NCI-H2227 treated with DMSO at 0.1 percent for 48 hours (cell line): ENCODE results near the gene EIF3L.
A peak's percentile ranks its signal among the peaks of the same experiment; 100 is the strongest.
"Not testable (repeated sequence)": the region's sequence is repeated elsewhere in the genome, so short reads cannot be mapped to it uniquely, and the experiment has no call there.

Experiments used
- DNase-seq: peaks from one replicate; lab custom pipeline; 2025; lab: John Stamatoyannopoulos, UW

Gene EIF3L

DNA sequence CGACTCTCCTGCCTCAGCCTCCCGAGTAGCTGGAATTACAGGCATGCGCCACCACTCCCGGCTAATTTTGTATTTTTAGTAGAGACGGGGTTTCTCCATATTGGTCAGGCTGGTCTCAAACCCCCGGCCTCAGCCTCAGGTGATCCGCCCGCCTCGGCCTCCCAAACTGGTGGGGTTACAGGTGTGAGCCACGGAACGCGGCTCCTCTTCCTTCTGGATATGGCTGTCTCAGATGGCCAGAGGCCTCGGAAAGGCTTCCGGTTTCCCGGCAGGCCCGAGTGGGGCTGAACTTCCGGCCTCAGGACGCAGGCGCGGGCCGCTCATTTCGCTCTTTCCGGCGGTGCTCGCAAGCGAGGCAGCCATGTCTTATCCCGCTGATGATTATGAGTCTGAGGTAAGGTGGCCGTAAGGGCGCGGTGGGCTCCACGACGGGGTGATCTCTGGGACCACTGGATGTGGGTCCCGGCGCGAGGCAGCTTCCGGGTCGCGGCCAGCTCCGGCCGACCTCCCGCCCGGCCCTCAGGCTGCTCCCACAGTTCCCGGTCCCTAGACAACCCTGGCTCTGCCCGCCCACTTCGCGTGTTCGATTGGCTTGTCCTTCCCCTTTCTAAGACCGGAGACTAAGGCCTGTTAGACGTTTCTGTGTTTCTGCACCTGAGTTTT lies at the start of gene EIF3L:
Gene EIF3L, plus strand, starts transcription at position 331 of the 663 bp plus-strand sequence. Its CDS starts 31 bp downstream, at position 362.
- DNase-seq: peak; percentile 68

DNA sequence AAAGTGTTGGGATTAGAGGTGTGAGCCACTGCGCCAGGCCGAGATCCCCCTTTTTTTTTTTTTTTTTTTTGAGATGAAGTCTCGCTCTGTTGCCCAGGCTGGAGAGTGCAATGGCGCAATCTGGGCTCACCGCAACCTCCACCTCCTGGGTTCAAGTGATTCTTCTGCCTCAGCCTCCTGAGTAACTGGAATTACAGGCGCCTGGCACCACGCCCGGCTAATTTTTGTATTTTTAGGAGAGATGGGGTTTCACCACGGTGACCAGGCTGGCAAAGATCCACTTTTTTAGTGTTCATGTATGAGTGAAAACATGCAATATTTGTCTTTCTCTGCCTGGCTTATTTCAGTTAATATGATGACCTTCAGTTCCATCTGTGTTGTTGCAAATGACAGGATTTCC lies 49.2 kb upstream of the EIF3L start:
- DNase-seq: not testable (repeated sequence)

DNA sequence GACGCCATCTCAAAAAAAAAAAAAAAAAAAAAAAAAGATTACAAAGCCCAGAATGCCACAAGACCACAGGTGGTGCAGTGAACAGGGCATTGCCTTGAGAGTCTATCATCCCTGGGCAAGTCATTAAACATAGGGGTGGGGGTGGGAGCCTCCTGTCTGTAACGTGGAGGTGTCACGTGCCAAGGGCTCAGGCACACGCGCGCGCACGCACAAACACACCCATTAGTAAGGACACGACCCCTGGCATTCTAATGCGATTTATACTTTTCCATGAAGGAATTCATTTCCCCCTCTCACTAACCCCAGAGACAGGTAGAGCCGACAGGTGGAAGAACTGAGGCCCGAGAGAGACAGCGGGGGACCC lies 47.3 kb upstream of the EIF3L start:
- DNase-seq: peak; percentile 86

DNA sequence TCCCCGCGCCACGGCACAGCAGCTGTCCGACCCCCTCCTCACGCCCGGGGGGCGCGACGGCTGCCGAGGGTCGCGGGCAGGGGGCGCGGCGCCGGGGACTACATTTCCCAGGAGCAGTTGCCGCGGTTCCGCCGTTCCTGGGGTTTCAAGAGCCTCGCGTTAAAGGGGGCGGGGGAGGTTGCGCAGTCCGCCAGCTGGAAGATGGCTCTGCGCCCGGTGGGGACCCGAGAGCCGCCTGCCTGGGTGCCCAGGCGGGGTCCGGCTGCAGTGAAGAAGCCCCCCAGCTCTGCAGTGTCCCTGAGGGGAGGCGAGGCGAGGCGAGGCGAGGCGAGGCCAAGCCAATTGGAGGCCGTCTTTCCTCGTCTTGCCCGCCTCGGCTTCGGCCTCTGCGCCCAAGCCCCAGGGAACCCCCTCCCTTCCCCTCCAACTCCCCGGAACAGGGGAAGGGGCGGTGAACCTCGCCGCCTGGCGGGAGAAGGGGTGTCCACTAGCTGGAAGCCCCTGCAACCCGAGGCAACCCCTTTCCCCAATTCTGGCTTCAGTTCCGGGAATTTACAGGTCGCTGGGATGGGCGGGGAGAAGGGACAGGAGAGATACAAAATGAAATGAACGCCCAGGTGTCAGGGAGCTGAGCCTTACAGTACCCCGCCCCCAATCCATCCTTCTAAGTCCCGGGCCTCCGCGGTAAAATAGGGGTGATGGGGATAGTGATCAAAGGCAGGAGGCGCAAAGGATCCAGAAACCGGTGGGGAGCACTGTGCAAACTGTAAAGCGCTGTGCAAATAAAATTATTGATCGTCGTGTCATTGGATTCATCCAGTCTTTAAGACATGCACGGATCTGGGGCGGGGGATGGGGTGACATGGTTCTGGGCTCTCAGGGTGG lies 46.7 kb upstream of the EIF3L start:
- peak; percentile 86 for DNase-seq

GRCh38 chr22:37803195-37803638 lies 46.0 kb upstream of the EIF3L start:
- DNase-seq: peak; percentile 57

DNA sequence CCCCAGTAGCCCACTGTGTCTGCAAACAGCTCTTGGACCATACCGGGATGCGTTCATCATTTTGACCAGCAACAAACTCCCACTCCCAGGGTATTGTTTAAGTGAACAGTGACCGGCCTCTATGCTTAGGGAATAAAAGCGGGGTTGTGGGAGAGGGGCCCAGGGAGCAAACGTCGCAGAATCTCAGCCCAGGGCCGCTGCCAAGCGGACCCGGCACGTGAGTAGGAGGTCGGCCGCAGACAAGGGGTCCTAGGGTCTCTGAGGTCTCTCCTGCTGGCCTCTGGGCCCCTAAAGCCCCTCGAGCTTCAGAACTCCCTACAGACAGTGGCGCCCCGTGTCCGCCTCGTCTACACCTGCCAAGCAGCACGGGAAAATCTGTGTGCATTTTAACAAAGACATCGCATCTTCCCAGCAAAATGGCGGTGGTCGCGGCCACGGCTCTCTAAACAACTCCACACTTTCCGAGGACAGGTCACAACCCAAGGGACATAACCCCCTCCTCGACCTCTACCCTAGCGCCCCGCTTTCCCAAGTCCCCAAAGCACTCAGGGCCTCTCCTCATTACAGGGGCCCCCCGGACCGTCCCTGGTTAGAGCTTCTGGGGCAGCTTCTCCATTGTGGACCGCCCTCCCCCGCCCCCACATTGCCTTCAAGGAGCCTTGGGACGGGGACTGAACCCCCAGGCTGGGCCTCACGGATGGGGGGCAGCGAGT lies 45.4 kb upstream of the EIF3L start:
- peak; percentile 57 for DNase-seq

- DNase-seq: no peak
Observed at GRCh38 chr22:37804352-37804880, 44.8 kb upstream of the EIF3L start.

GRCh38 chr22:37804881-37805809 lies 44.1 kb upstream of the EIF3L start:
- peak; percentile 65 for DNase-seq

- no peak for DNase-seq
Observed at GRCh38 chr22:37805810-37806277, 43.4 kb upstream of the EIF3L start.

DNA sequence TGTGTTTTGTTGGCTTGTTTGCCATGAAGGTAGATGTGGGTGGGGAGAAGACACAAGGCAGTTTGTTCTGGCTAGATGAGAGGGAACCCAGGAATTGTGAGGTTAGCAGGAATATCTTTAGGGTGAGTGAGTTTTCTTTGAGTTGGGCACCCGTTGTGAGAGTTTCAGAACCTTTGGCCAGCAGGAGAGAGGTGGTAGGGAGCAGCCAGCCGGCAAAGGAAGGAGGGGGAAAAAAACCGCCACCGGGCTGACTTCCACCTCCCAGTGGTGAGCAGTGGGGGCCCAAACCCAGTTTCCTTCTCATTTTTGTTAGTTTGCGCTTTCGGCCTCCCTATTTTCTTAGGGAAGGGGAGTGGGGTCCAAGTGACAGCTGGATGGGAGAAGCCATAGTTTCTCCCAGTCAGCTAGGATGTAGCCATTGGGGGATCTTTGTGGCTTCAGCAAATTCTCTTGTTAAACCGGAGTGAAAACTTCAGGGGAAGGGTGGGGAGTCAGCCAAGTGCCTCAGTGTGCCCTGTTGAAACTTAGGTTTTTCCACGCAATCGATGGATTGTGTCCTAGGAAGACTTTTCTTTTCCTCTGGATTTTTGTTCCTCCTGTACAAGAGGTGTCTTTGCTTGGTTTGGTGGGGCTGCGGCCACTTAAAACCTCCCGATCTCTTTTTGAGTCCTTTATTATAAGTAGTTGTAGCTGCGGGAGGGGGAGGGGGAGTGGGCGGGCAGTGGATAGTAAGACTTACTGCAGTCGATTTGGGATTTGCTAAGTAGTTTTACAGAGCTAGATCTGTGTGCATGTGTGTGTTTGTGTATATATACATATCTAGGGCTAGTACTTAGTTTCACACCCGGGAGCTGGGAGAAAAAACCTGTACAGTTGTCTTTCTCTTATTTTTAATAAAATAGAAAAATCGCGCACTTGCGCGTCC lies 42.5 kb upstream of the EIF3L start:
- no peak for DNase-seq

GRCh38 chr22:37807410-37808293 lies 41.6 kb upstream of the EIF3L start, which contains the start of gene GCAT:
GCAT (plus strand) TSS chr22:37807934; CDS start chr22:37807968, 34 bp downstream.
- peak; percentile 83 for DNase-seq

- DNase-seq: no peak
Observed at GRCh38 chr22:37808294-37808657, 40.9 kb upstream of the EIF3L start.

DNA sequence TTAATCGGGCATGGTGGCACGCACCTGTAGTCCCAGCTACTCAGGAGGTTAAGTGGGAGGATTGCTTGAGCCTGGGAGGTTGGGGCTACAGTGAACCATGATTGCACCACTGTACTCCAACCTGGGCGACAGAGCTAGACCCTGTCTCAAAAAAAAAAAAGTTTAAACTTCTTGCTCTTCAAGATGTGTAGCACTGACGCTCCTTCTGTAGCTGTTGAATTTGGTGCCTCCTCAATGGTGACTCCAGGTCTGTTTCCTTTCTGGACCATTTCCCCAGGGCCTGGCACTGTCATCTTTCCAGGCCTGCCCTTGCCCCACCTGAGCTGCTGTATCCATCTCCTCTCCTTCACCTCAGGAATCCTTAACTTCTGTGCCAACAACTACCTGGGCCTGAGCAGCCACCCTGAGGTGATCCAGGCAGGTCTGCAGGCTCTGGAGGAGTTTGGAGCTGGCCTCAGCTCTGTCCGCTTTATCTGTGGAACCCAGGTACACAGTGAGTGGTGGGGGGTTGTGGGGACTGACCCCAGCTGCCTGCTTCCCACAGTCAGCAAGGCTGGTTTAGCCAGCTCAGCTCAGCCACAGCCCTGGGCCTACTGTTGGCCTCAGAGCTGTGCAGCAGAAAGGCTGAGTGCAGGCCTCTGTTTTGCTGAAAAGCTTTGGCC lies 39.4 kb upstream of the EIF3L start:
- DNase-seq: no peak

DNA sequence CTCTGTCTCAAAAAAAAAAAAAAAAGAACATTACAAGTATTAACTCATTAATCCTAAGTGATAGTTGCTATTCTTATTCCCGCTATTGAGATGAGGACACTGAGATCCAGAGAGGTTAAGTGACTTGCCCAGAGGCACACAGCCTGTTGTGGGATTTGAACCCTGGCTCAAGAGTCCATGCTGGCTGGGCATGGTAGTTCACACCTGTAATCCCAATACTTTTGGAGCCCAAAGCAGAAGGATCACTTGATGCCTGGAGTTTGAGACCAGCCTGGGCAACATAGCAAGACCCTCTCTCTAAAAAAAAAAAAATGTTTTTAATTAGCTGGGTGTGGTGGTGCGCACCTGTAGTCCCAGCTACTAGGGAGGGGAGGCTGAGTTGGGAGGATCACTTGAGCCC lies 37.4 kb upstream of the EIF3L start:
- DNase-seq: no peak

DNA sequence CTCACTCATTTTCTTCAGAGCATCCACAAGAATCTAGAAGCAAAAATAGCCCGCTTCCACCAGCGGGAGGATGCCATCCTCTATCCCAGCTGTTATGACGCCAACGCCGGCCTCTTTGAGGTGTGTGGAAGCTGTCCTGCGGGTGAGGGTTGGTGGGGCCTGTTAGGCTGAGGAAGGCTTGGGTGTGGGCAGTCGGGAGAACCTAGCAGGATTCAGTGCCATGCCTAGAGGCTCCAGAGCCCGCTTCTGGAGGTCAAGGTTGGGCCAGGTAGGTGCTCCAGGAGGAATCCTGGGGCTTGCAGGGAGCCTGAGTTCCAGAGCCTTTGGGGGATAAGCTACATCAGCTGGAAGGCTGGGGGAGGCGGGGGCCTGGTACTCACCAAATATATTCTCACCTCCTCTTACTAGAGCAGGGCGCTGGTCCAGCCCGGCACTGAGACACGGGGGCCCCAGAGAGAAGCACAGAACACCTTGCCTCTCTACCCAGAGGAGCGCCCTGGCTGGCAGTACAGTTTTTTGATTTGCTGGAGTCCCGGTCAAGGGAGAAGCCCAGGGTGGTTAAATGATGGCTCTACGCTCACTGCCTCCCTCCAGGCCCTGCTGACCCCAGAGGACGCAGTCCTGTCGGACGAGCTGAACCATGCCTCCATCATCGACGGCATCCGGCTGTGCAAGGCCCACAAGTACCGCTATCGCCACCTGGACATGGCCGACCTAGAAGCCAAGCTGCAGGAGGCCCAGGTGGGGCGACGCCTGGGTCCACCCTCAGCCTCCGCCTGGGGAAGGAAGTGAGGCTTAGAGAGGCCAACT lies 36.1 kb upstream of the EIF3L start:
- no peak for DNase-seq

DNA sequence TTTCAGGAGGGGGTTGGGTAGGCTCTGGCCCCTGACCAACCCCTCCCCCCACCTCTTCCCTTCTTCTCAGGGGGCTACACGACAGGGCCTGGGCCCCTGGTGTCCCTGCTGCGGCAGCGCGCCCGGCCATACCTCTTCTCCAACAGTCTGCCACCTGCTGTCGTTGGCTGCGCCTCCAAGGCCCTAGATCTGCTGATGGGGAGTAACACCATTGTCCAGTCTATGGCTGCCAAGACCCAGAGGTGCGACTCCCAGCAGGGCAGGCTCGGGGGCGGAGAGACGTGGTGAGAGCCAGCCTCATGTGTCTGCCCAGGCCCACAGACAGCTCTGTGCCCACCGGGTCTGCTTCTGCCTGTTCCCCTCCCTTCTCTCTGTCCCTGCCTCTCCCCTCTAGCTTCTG lies 33.6 kb upstream of the EIF3L start:
- no peak for DNase-seq

DNA sequence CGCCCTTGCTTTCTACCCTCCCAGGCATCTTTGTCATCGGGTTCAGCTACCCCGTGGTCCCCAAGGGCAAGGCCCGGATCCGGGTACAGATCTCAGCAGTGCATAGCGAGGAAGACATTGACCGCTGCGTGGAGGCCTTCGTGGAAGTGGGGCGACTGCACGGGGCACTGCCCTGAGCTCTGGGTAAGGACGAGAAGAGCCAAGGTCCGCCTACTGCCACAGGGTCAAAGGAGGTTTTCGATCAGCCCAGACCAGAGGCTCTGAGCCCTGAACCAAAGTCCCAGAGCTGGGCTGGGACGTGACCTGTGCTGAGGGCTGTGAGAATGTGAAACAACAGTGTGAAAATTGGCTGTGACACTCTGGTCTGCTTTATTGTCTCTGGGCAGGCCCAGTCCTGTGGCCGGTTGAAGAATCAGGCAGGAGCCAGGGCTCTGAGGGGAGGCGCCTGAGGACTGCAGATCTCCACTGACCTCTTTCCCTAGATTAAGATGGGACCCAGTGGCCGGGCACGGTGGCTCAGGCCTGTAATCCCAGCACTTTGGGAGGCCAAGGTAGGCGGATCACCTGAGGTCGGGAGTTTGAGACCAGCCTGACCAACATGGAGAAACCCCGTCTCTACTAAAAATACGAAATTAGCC lies 32.6 kb upstream of the EIF3L start:
- DNase-seq: no peak
